ENCODE data around the gene COL9A1. TPM values are rescaled to one million over a fixed set of nuclear protein-coding genes. Genes with fewer than 3 reads are reported as not detected.

The COL9A1 gene
- total RNA-seq, 1 experiment from 2014 or later = not detected

DNA sequence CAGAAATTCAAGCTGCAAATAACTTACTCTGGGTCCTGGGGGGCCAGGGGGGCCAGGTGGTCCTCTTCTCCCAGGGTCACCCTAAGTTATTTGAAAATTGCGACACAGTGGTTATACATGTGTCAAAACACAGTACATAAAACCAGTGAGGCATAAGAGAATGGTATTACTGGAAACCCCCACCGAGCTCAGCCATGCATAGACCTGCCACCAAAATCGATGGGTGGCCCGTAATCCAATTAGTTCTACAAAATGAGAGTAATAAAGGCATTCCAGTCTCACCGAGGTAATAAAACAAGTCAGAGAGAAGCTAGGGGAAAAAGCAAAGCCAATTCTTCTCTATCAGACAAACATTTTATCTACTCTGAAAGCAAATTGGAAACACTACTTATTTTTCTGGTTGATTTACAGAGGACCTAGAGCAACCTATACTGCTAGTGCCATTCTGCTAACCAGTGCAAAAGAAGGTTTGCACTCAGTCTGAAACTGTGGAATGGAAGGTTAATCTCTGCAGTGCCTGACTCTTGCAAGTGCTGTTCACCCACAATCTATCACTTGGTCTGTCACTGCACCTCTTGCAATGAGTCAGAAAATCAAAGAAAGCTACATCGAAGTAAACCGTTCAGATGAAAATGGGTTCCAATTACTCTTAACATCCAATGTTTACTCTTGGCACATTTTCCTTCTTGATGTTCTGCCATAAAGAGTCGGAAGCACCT is 32.4 kb downstream of the COL9A1 start:
- no peak for TF ChIP-seq CEBPB (IDR thresholded peaks at IDR 0.05; ENCODE audit: low read depth)
- TF ChIP-seq FOSL1 (IDR thresholded peaks at IDR 0.05; ENCODE audit: low read depth) = no peak
- TF ChIP-seq EGR1 (IDR thresholded peaks at IDR 0.05; ENCODE audit: low read depth) = no peak
- TF ChIP-seq POLR2AphosphoS5 (IDR thresholded peaks at IDR 0.05; ENCODE audit: low read depth, low read length) = no peak
- no peak for TF ChIP-seq EZH2 (IDR thresholded peaks at IDR 0.05)
- no peak for TF ChIP-seq CBX3 (IDR thresholded peaks at IDR 0.05; ENCODE audit: low read depth)
- TF ChIP-seq, protein P1, sequence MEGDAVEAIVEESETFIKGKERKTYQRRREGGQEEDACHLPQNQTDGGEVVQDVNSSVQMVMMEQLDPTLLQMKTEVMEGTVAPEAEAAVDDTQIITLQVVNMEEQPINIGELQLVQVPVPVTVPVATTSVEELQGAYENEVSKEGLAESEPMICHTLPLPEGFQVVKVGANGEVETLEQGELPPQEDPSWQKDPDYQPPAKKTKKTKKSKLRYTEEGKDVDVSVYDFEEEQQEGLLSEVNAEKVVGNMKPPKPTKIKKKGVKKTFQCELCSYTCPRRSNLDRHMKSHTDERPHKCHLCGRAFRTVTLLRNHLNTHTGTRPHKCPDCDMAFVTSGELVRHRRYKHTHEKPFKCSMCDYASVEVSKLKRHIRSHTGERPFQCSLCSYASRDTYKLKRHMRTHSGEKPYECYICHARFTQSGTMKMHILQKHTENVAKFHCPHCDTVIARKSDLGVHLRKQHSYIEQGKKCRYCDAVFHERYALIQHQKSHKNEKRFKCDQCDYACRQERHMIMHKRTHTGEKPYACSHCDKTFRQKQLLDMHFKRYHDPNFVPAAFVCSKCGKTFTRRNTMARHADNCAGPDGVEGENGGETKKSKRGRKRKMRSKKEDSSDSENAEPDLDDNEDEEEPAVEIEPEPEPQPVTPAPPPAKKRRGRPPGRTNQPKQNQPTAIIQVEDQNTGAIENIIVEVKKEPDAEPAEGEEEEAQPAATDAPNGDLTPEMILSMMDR (IDR thresholded peaks at IDR 0.05 in 2 of 3, conservative IDR thresholded peaks at IDR 0.05 in 1 of 3; ENCODE audit: borderline replicate concordance in 1 of 3, insufficient read depth in 1 of 3, low read depth in 2 of 3, low read length in 2 of 3) = no peak
- TF ChIP-seq SIN3A (IDR thresholded peaks at IDR 0.05; ENCODE audit: low read depth) = no peak
- TF ChIP-seq POLR2A (IDR thresholded peaks at IDR 0.05; ENCODE audit: borderline replicate concordance, extremely low read depth, insufficient read depth, insufficient read length) = no peak
- TF ChIP-seq ZFX (IDR thresholded peaks at IDR 0.05) = no peak
- H3K9me3 ChIP-seq (ENCODE audit: control insufficient read depth in 1 of 2, insufficient read depth in 1 of 2, low read depth in 1 of 2, low read length in 2 of 2) = no peaks in the 10 kb centered on the region
- no peak overlapping the region for H3K27ac ChIP-seq (ENCODE audit: low read depth, low read length)
- H3K9ac ChIP-seq (ENCODE audit: low read length) = no peak overlapping the region
- ChIA-PET RAD21 (ENCODE audit: low non-redundant PET in 1 of 2, low total read pairs in 2 of 2, uncharacterized antibody in 2 of 2, unreplicated experiment in 2 of 2) (no interaction called here), POLR2A (no interaction called here), CTCF (no interaction called here)
- H3K4me3 ChIP-seq (replicated peaks in 1 of 2; ENCODE audit: low read depth in 1 of 2, low read length in 2 of 2) = no peak overlapping the region
- H3K27me3 ChIP-seq (ENCODE audit: insufficient read depth, low read length) = peaks cover 28% of the 10 kb centered on the region
- no peaks in the 10 kb centered on the region for H3K36me3 ChIP-seq (ENCODE audit: control insufficient read depth in 1 of 2, insufficient read depth in 2 of 2, low read length in 2 of 2)
- H3K4me1 ChIP-seq (ENCODE audit: control insufficient read depth in 1 of 2, insufficient read depth in 2 of 2, low read length in 2 of 2) = no peaks in the 10 kb centered on the region
- no peaks in the 10 kb centered on the region for H4K20me1 ChIP-seq (ENCODE audit: insufficient read depth)
- no TSS peak for BruUV-seq (replicated peaks)
- DNase-seq (ENCODE audit: low read depth, low spot score) (no peak), ATAC-seq (no peak)
- no peak overlapping the region for H3K4me2 ChIP-seq (ENCODE audit: low read length)
- no peaks in the 10 kb centered on the region for H3K79me2 ChIP-seq (ENCODE audit: insufficient read depth, low read length)
- intact Hi-C loops (cut with micrococcal nuclease) = no loop called here
- H3K9me2 ChIP-seq (ENCODE audit: insufficient read depth) = no peaks in the 10 kb centered on the region
- H2AFZ ChIP-seq (ENCODE audit: low read depth, low read length, poor library complexity, severe bottlenecking) = no peak overlapping the region

All from HCT116 (cell line).